ENCODE measurements around the gene BCAS3.

BCAS3 gene

DNA sequence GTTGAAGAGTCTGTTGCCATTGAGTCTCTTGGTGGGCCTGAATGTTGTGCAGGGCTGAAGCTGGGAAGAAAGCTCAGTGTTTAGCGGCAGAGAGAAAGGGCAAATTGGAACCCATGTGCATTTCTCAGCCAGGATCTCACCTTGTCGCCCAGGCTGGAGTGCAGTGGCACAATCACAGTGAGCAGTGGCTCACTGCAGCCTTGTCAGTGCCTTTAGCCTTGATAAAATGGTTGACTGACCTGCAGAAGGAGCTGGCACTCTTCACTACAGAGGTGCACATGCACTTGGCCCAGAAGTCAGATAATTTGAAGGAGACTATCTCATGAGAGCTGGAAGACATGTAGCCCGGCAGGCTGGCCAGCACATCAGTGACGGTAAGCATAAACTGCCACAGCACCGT, 597.7 kb downstream of the BCAS3 start:
- Histone ChIP-seq H3K27me3 (ENCODE audit: control insufficient read depth, insufficient read depth, low read length, poor library complexity, severe bottlenecking) (no peaks in the 10 kb centered on the region), H3K4me3 (ENCODE audit: insufficient read depth, low read depth, low read length) (no peak overlapping the region), H3K4me1 (ENCODE audit: control insufficient read depth, insufficient read depth, low read length) (no peaks in the 10 kb centered on the region), H3K9me3 (ENCODE audit: control insufficient read depth, low read length) (no peaks in the 10 kb centered on the region), H3K27ac (ENCODE audit: insufficient read depth, low read depth, low read length, poor library complexity, severe bottlenecking) (no peak overlapping the region), H3K36me3 (ENCODE audit: control insufficient read depth, insufficient read depth, low read length) (no peaks in the 10 kb centered on the region)
- 94% methylated on average over 5 of the region's 5 CpGs for WGBS, 2 experiments

GRCh38 chr17:61276806-61277205, 599.2 kb downstream of the BCAS3 start:
- Histone ChIP-seq H3K27me3 (ENCODE audit: control insufficient read depth, insufficient read depth, low read length, poor library complexity, severe bottlenecking) (no peaks in the 10 kb centered on the region), H3K27ac (ENCODE audit: insufficient read depth, low read depth, low read length, poor library complexity, severe bottlenecking) (no peak overlapping the region), H3K9me3 (ENCODE audit: control insufficient read depth, low read length) (no peaks in the 10 kb centered on the region), H3K4me3 (ENCODE audit: insufficient read depth, low read depth, low read length) (no peak overlapping the region), H3K4me1 (ENCODE audit: control insufficient read depth, insufficient read depth, low read length) (no peaks in the 10 kb centered on the region), H3K36me3 (ENCODE audit: control insufficient read depth, insufficient read depth, low read length) (no peaks in the 10 kb centered on the region)
- 92% methylated on average over 2 of the region's 2 CpGs for WGBS, 2 experiments

- 92 to 93% methylated on average over 1 of the region's 1 CpG for WGBS, 2 experiments
These were observed 602.0 kb downstream of the BCAS3 start for GRCh38 chr17:61279476-61280145.

DNA sequence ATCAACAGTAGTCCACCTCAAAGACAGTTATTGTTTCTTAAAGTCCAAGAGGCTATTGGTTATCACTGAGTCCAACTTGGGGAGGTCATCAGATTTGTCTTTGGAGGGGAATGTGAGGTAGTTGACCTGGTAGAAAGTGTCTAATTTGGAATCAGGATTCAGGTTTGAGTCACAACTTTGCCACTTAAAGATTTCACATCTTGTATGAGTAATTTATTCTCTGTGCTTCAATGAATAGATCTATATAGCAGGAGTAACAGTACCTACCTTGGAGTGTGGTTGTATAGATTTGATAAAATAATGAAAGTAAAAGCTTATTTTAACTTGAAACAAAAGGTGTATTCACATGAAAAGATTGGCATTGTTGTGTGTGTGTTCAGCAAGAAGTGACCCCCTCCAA, 602.7 kb downstream of the BCAS3 start:
- Histone ChIP-seq H3K4me1 (ENCODE audit: control insufficient read depth, insufficient read depth, low read length) (no peaks in the 10 kb centered on the region), H3K4me3 (ENCODE audit: insufficient read depth, low read depth, low read length) (no peak overlapping the region), H3K36me3 (ENCODE audit: control insufficient read depth, insufficient read depth, low read length) (no peaks in the 10 kb centered on the region), H3K27me3 (ENCODE audit: control insufficient read depth, insufficient read depth, low read length, poor library complexity, severe bottlenecking) (peaks cover 3% of the 10 kb centered on the region), H3K27ac (ENCODE audit: insufficient read depth, low read depth, low read length, poor library complexity, severe bottlenecking) (no peak overlapping the region), H3K9me3 (ENCODE audit: control insufficient read depth, low read length) (no peaks in the 10 kb centered on the region)

More at GRCh38 chr17:61279476-61280145, 602.0 kb downstream of the BCAS3 start:
- Histone ChIP-seq H3K27me3 (ENCODE audit: control insufficient read depth, insufficient read depth, low read length, poor library complexity, severe bottlenecking) (no peaks in the 10 kb centered on the region), H3K9me3 (ENCODE audit: control insufficient read depth, low read length) (no peaks in the 10 kb centered on the region), H3K36me3 (ENCODE audit: control insufficient read depth, insufficient read depth, low read length) (no peaks in the 10 kb centered on the region), H3K4me1 (ENCODE audit: control insufficient read depth, insufficient read depth, low read length) (no peaks in the 10 kb centered on the region), H3K27ac (ENCODE audit: insufficient read depth, low read depth, low read length, poor library complexity, severe bottlenecking) (no peak overlapping the region), H3K4me3 (ENCODE audit: insufficient read depth, low read depth, low read length) (no peak overlapping the region)

GRCh38 chr17:61280851-61281250, 603.2 kb downstream of the BCAS3 start:
- no peaks in the 10 kb centered on the region for H3K9me3 ChIP-seq (ENCODE audit: control insufficient read depth, low read length)
- no peak overlapping the region for H3K4me3 ChIP-seq (ENCODE audit: insufficient read depth, low read depth, low read length)
- H3K27ac ChIP-seq (ENCODE audit: insufficient read depth, low read depth, low read length, poor library complexity, severe bottlenecking), result no peak overlapping the region
- peaks cover 5% of the 10 kb centered on the region for H3K27me3 ChIP-seq (ENCODE audit: control insufficient read depth, insufficient read depth, low read length, poor library complexity, severe bottlenecking)
- H3K4me1 ChIP-seq (ENCODE audit: control insufficient read depth, insufficient read depth, low read length), result no peaks in the 10 kb centered on the region
- H3K36me3 ChIP-seq (ENCODE audit: control insufficient read depth, insufficient read depth, low read length), result no peaks in the 10 kb centered on the region
- WGBS, 2 experiments, result 89 to 90% methylated on average over 2 to 3 of the region's 3 CpGs

DNA sequence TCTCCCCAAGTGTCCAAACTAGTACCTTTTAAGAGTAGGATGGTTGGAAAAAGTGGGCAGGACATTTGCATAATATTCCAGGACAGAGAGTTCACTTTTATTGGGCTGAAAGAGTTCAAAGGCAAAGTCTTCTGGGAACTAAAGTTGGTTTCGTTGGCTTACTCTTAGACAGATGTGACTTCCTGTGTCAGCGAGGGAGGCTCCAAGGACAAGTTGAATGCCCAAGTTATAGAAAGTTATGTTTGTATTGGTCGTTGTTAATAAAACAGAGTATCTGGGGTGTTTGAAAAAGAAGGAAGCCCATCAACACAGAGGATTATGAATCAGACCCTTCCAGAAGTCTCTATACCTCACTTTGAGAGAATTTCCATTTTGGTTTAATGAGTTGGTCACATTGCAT, 604.7 kb downstream of the BCAS3 start:
- WGBS, 2 experiments, result 76 to 81% methylated on average over 3 of the region's 3 CpGs
- Histone ChIP-seq H3K36me3 (ENCODE audit: control insufficient read depth, insufficient read depth, low read length) (no peaks in the 10 kb centered on the region), H3K27ac (ENCODE audit: insufficient read depth, low read depth, low read length, poor library complexity, severe bottlenecking) (no peak overlapping the region)

GRCh38 chr17:61283043-61283442, 605.4 kb downstream of the BCAS3 start:
- Histone ChIP-seq H3K27ac (ENCODE audit: insufficient read depth, low read depth, low read length, poor library complexity, severe bottlenecking) (no peak overlapping the region), H3K36me3 (ENCODE audit: control insufficient read depth, insufficient read depth, low read length) (no peaks in the 10 kb centered on the region), H3K27me3 (ENCODE audit: control insufficient read depth, insufficient read depth, low read length, poor library complexity, severe bottlenecking) (peaks cover 17% of the 10 kb centered on the region), H3K4me3 (ENCODE audit: insufficient read depth, low read depth, low read length) (no peak overlapping the region), H3K9me3 (ENCODE audit: control insufficient read depth, low read length) (no peaks in the 10 kb centered on the region), H3K4me1 (ENCODE audit: control insufficient read depth, insufficient read depth, low read length) (no peaks in the 10 kb centered on the region)
- WGBS, 2 experiments, result 94 to 100% methylated on average over 4 to 6 of the region's 6 CpGs

More for the DNA sequence above, 604.7 kb downstream of the BCAS3 start:
- Histone ChIP-seq H3K4me1 (ENCODE audit: control insufficient read depth, insufficient read depth, low read length) (no peaks in the 10 kb centered on the region), H3K9me3 (ENCODE audit: control insufficient read depth, low read length) (no peaks in the 10 kb centered on the region), H3K27me3 (ENCODE audit: control insufficient read depth, insufficient read depth, low read length, poor library complexity, severe bottlenecking) (peaks cover 15% of the 10 kb centered on the region), H3K4me3 (ENCODE audit: insufficient read depth, low read depth, low read length) (no peak overlapping the region)

- H3K36me3 ChIP-seq (ENCODE audit: control insufficient read depth, insufficient read depth, low read length), result no peaks in the 10 kb centered on the region
- no peaks in the 10 kb centered on the region for H3K9me3 ChIP-seq (ENCODE audit: control insufficient read depth, low read length)
- H3K27me3 ChIP-seq (ENCODE audit: control insufficient read depth, insufficient read depth, low read length, poor library complexity, severe bottlenecking), result peaks cover 17% of the 10 kb centered on the region
- H3K4me3 ChIP-seq (ENCODE audit: insufficient read depth, low read depth, low read length), result no peak overlapping the region
- 92 to 97% methylated on average over 10 of the region's 10 CpGs for WGBS, 2 experiments
- no peak overlapping the region for H3K27ac ChIP-seq (ENCODE audit: insufficient read depth, low read depth, low read length, poor library complexity, severe bottlenecking)
- no peaks in the 10 kb centered on the region for H3K4me1 ChIP-seq (ENCODE audit: control insufficient read depth, insufficient read depth, low read length)
These were observed 606.5 kb downstream of the BCAS3 start for GRCh38 chr17:61284174-61284573.

DNA sequence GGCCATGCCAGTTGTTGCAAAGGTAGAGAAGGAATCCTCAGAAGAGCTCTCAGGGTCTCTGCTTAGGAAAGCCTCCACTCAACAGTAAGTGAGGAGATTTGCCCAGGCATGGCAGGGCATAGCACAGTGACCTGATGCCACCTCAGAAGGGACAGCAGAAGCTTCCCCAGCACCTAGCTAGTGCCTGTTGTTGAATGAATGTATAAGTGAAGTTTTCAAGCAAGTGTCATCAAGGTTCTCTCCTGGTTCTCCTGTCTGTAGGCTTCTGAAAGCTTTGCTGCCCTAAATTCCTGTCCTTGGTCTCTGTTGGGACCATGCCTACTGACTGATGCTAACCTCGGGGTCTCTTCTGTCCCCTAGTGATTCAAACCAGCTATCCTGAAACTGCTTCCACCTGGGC, 607.1 kb downstream of the BCAS3 start:
- Histone ChIP-seq H3K27ac (ENCODE audit: insufficient read depth, low read depth, low read length, poor library complexity, severe bottlenecking) (no peak overlapping the region), H3K4me1 (ENCODE audit: control insufficient read depth, insufficient read depth, low read length) (no peaks in the 10 kb centered on the region), H3K36me3 (ENCODE audit: control insufficient read depth, insufficient read depth, low read length) (no peaks in the 10 kb centered on the region), H3K9me3 (ENCODE audit: control insufficient read depth, low read length) (no peaks in the 10 kb centered on the region), H3K27me3 (ENCODE audit: control insufficient read depth, insufficient read depth, low read length, poor library complexity, severe bottlenecking) (peaks cover 17% of the 10 kb centered on the region), H3K4me3 (ENCODE audit: insufficient read depth, low read depth, low read length) (no peak overlapping the region)
- 78 to 93% methylated on average over 1 of the region's 1 CpG for WGBS, 2 experiments

- no peak overlapping the region for H3K4me3 ChIP-seq (ENCODE audit: insufficient read depth, low read depth, low read length)
- no peaks in the 10 kb centered on the region for H3K4me1 ChIP-seq (ENCODE audit: control insufficient read depth, insufficient read depth, low read length)
- no peaks in the 10 kb centered on the region for H3K36me3 ChIP-seq (ENCODE audit: control insufficient read depth, insufficient read depth, low read length)
- H3K27ac ChIP-seq (ENCODE audit: insufficient read depth, low read depth, low read length, poor library complexity, severe bottlenecking), result no peak overlapping the region
- 46% methylated on average over 11 of the region's 11 CpGs for WGBS, 2 experiments
- no peaks in the 10 kb centered on the region for H3K9me3 ChIP-seq (ENCODE audit: control insufficient read depth, low read length)
- H3K27me3 ChIP-seq (ENCODE audit: control insufficient read depth, insufficient read depth, low read length, poor library complexity, severe bottlenecking), result peaks cover 17% of the 10 kb centered on the region
These were observed 608.1 kb downstream of the BCAS3 start for GRCh38 chr17:61285526-61286320.
